ENCODE data around the gene C21orf58.
"Not testable (repeated sequence)": the region's sequence is repeated elsewhere in the genome, so short reads cannot be mapped to it uniquely, and the experiment has no call there.

The C21orf58 gene

GRCh38 chr21:46323710-46324389, at the start of gene C21orf58, which contains the start of gene PCNT:
Gene C21orf58, minus strand, starts transcription at chr21:46323870. Its CDS starts 1,132 bp downstream, at chr21:46322738.
Gene PCNT, plus strand, starts transcription at chr21:46324156. Its CDS starts 73 bp downstream, at chr21:46324229.
- peak; percentile 94 for DNase-seq (ENCODE audit: low read depth in 1 of 2, low spot score in 1 of 2)

- not testable (repeated sequence) for DNase-seq (ENCODE audit: low read depth in 1 of 2, low spot score in 1 of 2)
These were observed 49.3 kb upstream of the C21orf58 start for GRCh38 chr21:46372947-46373346.

- DNase-seq (ENCODE audit: low read depth in 1 of 2, low spot score in 1 of 2) = no peak
These were observed 48.4 kb upstream of the C21orf58 start for GRCh38 chr21:46372014-46372485.

GRCh38 chr21:46371204-46372013, 47.7 kb upstream of the C21orf58 start:
- no peak for DNase-seq (ENCODE audit: low read depth in 1 of 2, low spot score in 1 of 2)

GRCh38 chr21:46369520-46370235, 46.0 kb upstream of the C21orf58 start:
- DNase-seq (ENCODE audit: low read depth in 1 of 2, low spot score in 1 of 2) = no peak

- DNase-seq (ENCODE audit: low read depth in 1 of 2, low spot score in 1 of 2) = peak in 1 of 2 donors; percentile 7
These were observed 45.0 kb upstream of the C21orf58 start for GRCh38 chr21:46368533-46369285.

- DNase-seq (ENCODE audit: low read depth in 1 of 2, low spot score in 1 of 2) = no peak
These were observed 43.3 kb upstream of the C21orf58 start for GRCh38 chr21:46366966-46367365.

GRCh38 chr21:46366561-46366960, 42.9 kb upstream of the C21orf58 start:
- no peak for DNase-seq (ENCODE audit: low read depth in 1 of 2, low spot score in 1 of 2)

- no peak for DNase-seq (ENCODE audit: low read depth in 1 of 2, low spot score in 1 of 2)
These were observed 42.4 kb upstream of the C21orf58 start for GRCh38 chr21:46366091-46366490.

- DNase-seq (ENCODE audit: low read depth in 1 of 2, low spot score in 1 of 2) = no peak
These were observed 40.0 kb upstream of the C21orf58 start for GRCh38 chr21:46363698-46364097.

GRCh38 chr21:46362946-46363345, 39.3 kb upstream of the C21orf58 start:
- no peak for DNase-seq (ENCODE audit: low read depth in 1 of 2, low spot score in 1 of 2)

- no peak for DNase-seq (ENCODE audit: low read depth in 1 of 2, low spot score in 1 of 2)
These were observed 38.3 kb upstream of the C21orf58 start for GRCh38 chr21:46361935-46362334.

GRCh38 chr21:46361176-46361575, 37.5 kb upstream of the C21orf58 start:
- DNase-seq (ENCODE audit: low read depth in 1 of 2, low spot score in 1 of 2) = no peak

- DNase-seq (ENCODE audit: low read depth in 1 of 2, low spot score in 1 of 2) = no peak
These were observed 34.2 kb upstream of the C21orf58 start for GRCh38 chr21:46357684-46358425.

- DNase-seq (ENCODE audit: low read depth in 1 of 2, low spot score in 1 of 2) = no peak
These were observed 33.6 kb upstream of the C21orf58 start for GRCh38 chr21:46357335-46357604.

- DNase-seq (ENCODE audit: low read depth in 1 of 2, low spot score in 1 of 2) = no peak
These were observed 33.0 kb upstream of the C21orf58 start for GRCh38 chr21:46356494-46357334.

GRCh38 chr21:46356005-46356338, 32.3 kb upstream of the C21orf58 start:
- no peak for DNase-seq (ENCODE audit: low read depth in 1 of 2, low spot score in 1 of 2)

- DNase-seq (ENCODE audit: low read depth in 1 of 2, low spot score in 1 of 2) = no peak
These were observed 31.7 kb upstream of the C21orf58 start for GRCh38 chr21:46355161-46356004.

- DNase-seq (ENCODE audit: low read depth in 1 of 2, low spot score in 1 of 2) = no peak
These were observed 30.8 kb upstream of the C21orf58 start for GRCh38 chr21:46354518-46354917.

All from activated CD4-positive, alpha-beta T cell treated with anti-CD3 and anti-CD28 coated beads, Interleukin-2, amount 50 U/mL, for 24 hours (primary cell).